OCI-LY7 (cell line): Measurements from ENCODE around the gene CTCF. TPM values are rescaled to one million over a fixed set of nuclear protein-coding genes. Genes with fewer than 3 reads are reported as not detected.

Source experiments
- BruUV-seq: library from RNA; stranded (reverse); fragments of 400-500 nt; replicated peaks from 2 replicates; lab custom pipeline; 2021; lab: Mats Ljungman, UMichigan
- CTCF ChIA-PET: fragments of 300-600 bp; sonication (Branson Sonifier 250); formaldehyde crosslinking; loops from one replicate; lab custom pipeline; 2022; ENCODE audit warnings: antibody characterized with exemption; ENCODE audit not compliant: unreplicated experiment; lab: Charles Lee
- POLR2A ChIA-PET: fragments of 300-600 bp; sonication (Branson Sonifier 250); formaldehyde crosslinking; loops from one replicate; lab custom pipeline; 2022; ENCODE audit warnings: antibody characterized with exemption; lab: Charles Lee
- DNase-seq: peaks from one replicate; pipeline ENCODE4 v3.0.0-alpha.2; 2015; ENCODE audit warnings: low spot score
- H2AFZ ChIP-seq: fragments of 200-600 bp; sonication (generic), shearing (Covaris generic); 2 replicates; pipeline ENCODE4 v1.6.1; 2014; ENCODE audit warnings: mild to moderate bottlenecking, antibody characterized with exemption, low read length, moderate library complexity
- H3K27ac ChIP-seq: fragments of 200-600 bp; sonication (generic); 2 replicates; pipeline ENCODE4 v1.5.1; 2014; ENCODE audit warnings: mixed run types, low read depth, mild to moderate bottlenecking, moderate library complexity, low read length, inconsistent platforms; ENCODE audit not compliant: poor library complexity, severe bottlenecking
- H3K36me3 ChIP-seq: fragments of 200-600 bp; sonication (generic); 2 replicates; pipeline ENCODE4 v1.6.1; 2014; ENCODE audit warnings: mild to moderate bottlenecking, antibody characterized with exemption, low read length, moderate library complexity, mixed read lengths; ENCODE audit not compliant: insufficient read depth
- H3K4me1 ChIP-seq: fragments of 200-600 bp; sonication (generic); 2 replicates; pipeline ENCODE4 v1.5.1; 2014; ENCODE audit warnings: mild to moderate bottlenecking, low read length; ENCODE audit not compliant: insufficient read depth, poor library complexity, severe bottlenecking
- H3K4me2 ChIP-seq: fragments of 200-600 bp; sonication (generic); 2 replicates; pipeline ENCODE4 v1.6.1; 2014; ENCODE audit warnings: mild to moderate bottlenecking, low read length
- H3K4me3 ChIP-seq: fragments of 200-600 bp; sonication (generic); 2 replicates; pipeline ENCODE4 v1.5.1; 2014; ENCODE audit warnings: mild to moderate bottlenecking, low read depth, low read length; ENCODE audit not compliant: poor library complexity, severe bottlenecking
- H3K79me2 ChIP-seq: fragments of 200-600 bp; sonication (generic); 2 replicates; pipeline ENCODE4 v1.6.1; 2016; ENCODE audit warnings: low read depth, mild to moderate bottlenecking, low read length, moderate library complexity, mixed read lengths; ENCODE audit not compliant: insufficient read depth
- H3K9me2 ChIP-seq: fragments of 200-600 bp; sonication (generic); 2 replicates; pipeline ENCODE4 v1.6.1; 2016; ENCODE audit warnings: mild to moderate bottlenecking, low read length, mixed read lengths; ENCODE audit not compliant: insufficient read depth
- H3K9me3 ChIP-seq: fragments of 200-600 bp; sonication (generic); 2 replicates; pipeline ENCODE4 v1.6.1; 2014; ENCODE audit warnings: mild to moderate bottlenecking, mixed run types, low read length, mixed read lengths
- H4K20me1 ChIP-seq: fragments of 200-600 bp; sonication (generic); 2 replicates; pipeline ENCODE4 v1.6.1; 2014; ENCODE audit warnings: mild to moderate bottlenecking, antibody characterized with exemption, low read length, moderate library complexity, mixed read lengths; ENCODE audit not compliant: insufficient read depth
- EZH2phosphoT487 ChIP-seq: fragments of 200-600 bp; sonication (generic); IDR thresholded peaks from 2 replicates; pipeline ENCODE4 v1.6.1; 2018; ENCODE audit warnings: low read depth, borderline replicate concordance, mild to moderate bottlenecking, mixed run types, antibody characterized with exemption, low read length, moderate library complexity, mixed read lengths
- intact Hi-C: fragments of 100-400 bp; cut with micrococcal nuclease; formaldehyde crosslinking; loops from one replicate; pipeline ENCODE4 v1.10.0; 2022; ENCODE audit not compliant: unreplicated experiment
- total RNA-seq, 2 experiments: library from RNA; depleted of rRNA in 1 of 2; stranded (reverse); fragments of >200 nt in 1 of 2; shearing (Covaris generic) in 1 of 2; gene quantifications; 2 replicates each; pipeline ENCODE4 v1.2.3, GENCODE V29; 2014 to 2022
- TF ChIP-seq, protein P1 (sequence below): fragments of 200-600 bp; sonication (generic); conservative IDR thresholded peaks from 2 replicates; pipeline ENCODE4 v1.5.1; 2014; ENCODE audit warnings: mild to moderate bottlenecking, antibody characterized with exemption, low read length, moderate library complexity, mixed read lengths

CTCF gene
- total RNA-seq, 2 experiments from 2014 or later = 70.6 to 83.5 TPM

DNA sequence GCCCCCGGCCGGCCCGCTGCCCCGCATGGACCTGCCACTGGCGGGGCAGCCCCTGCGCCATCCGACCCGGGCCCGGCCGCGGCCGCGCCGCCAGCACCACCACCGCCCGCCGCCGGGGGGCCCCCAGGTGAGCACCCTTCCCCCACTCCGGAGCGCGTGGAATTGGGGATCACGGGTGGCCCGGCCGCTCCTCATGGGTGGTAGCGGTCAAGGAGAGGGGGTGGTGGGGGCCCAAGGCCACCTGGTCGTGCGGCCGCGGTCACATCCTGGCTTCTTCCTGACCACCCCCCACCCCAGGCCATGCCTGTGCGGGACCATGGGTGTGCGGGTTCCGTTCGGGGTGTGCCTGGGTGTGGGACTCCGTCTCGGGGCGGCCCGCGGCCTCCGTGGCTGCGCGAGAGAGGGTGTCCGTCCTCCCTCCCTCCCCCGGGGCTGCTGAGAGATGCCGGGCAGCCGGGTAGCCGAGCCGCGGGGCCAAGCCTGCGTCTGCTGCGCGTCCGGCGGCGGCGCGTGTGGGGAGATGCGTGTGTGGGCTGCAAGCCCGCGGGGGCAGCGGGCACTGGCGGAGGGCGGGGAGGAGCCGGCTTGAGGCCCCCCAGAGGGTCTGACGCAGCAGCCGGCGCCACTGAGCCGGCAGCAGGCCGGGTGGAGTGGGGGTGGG lies 90.9 kb downstream of the CTCF start:
- Histone ChIP-seq H3K4me2 (no peak overlapping the region), H2AFZ (no peak overlapping the region), H3K4me1 (no peaks in the 10 kb centered on the region), H3K36me3 (peaks cover 92% of the 10 kb centered on the region), H3K4me3 (no peak overlapping the region), H3K9me3 (no peaks in the 10 kb centered on the region), H3K9me2 (no peaks in the 10 kb centered on the region), H3K79me2 (no peaks in the 10 kb centered on the region), H3K27ac (no peak overlapping the region), H4K20me1 (no peaks in the 10 kb centered on the region; the same call in 1 of the 2 replicates)
- CTCF ChIA-PET = no interaction called here
- no peak for DNase-seq
- POLR2A ChIA-PET = no interaction called here
- no peak for TF ChIP-seq EZH2phosphoT487
- TF ChIP-seq, protein P1, sequence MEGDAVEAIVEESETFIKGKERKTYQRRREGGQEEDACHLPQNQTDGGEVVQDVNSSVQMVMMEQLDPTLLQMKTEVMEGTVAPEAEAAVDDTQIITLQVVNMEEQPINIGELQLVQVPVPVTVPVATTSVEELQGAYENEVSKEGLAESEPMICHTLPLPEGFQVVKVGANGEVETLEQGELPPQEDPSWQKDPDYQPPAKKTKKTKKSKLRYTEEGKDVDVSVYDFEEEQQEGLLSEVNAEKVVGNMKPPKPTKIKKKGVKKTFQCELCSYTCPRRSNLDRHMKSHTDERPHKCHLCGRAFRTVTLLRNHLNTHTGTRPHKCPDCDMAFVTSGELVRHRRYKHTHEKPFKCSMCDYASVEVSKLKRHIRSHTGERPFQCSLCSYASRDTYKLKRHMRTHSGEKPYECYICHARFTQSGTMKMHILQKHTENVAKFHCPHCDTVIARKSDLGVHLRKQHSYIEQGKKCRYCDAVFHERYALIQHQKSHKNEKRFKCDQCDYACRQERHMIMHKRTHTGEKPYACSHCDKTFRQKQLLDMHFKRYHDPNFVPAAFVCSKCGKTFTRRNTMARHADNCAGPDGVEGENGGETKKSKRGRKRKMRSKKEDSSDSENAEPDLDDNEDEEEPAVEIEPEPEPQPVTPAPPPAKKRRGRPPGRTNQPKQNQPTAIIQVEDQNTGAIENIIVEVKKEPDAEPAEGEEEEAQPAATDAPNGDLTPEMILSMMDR = no peak
- BruUV-seq = no TSS peak
- intact Hi-C loops = no loop called here

GRCh38 chr16:67653789-67654402 lies 91.6 kb downstream of the CTCF start:
- H3K9me2 ChIP-seq = no peaks in the 10 kb centered on the region
- TF ChIP-seq, protein P1 = no peak
- TF ChIP-seq EZH2phosphoT487 = no peak
- no peak overlapping the region for H3K27ac ChIP-seq
- H3K36me3 ChIP-seq = peaks cover 93% of the 10 kb centered on the region
- no TSS peak for BruUV-seq
- H3K4me3 ChIP-seq = no peak overlapping the region
- peaks cover 1% of the 10 kb centered on the region; the same call in 1 of the 2 replicates for H4K20me1 ChIP-seq
- peaks cover 4% of the 10 kb centered on the region for H3K4me1 ChIP-seq
- no peaks in the 10 kb centered on the region for H3K9me3 ChIP-seq
- POLR2A ChIA-PET = no interaction called here
- intact Hi-C loops = no loop called here
- no peak overlapping the region for H2AFZ ChIP-seq
- CTCF ChIA-PET = no interaction called here
- H3K4me2 ChIP-seq = no peak overlapping the region
- DNase-seq = no peak
- peaks cover 4% of the 10 kb centered on the region; the same call in 1 of the 2 replicates for H3K79me2 ChIP-seq

GRCh38 chr16:67654403-67654911 lies 92.1 kb downstream of the CTCF start:
- no peak overlapping the region for H3K27ac ChIP-seq
- peaks cover 92% of the 10 kb centered on the region for H3K36me3 ChIP-seq
- no peaks in the 10 kb centered on the region for H3K9me2 ChIP-seq
- no peak for TF ChIP-seq EZH2phosphoT487
- TF ChIP-seq, protein P1 = no peak
- intact Hi-C loops = no loop called here
- no peak overlapping the region for H3K4me2 ChIP-seq
- CTCF ChIA-PET = no interaction called here
- H3K4me1 ChIP-seq = peaks cover 7% of the 10 kb centered on the region
- POLR2A ChIA-PET = no interaction called here
- no TSS peak for BruUV-seq
- H4K20me1 ChIP-seq = 0 out of 2 replicates have a peak, but pooled peaks cover 7% of the 10 kb centered on the region
- DNase-seq = no peak
- H3K4me3 ChIP-seq = no peak overlapping the region
- H3K9me3 ChIP-seq = no peaks in the 10 kb centered on the region
- H3K79me2 ChIP-seq = peaks cover 10% of the 10 kb centered on the region; the same call in 1 of the 2 replicates
- H2AFZ ChIP-seq = no peak overlapping the region
